Activated B cell treated with CpG ODN at 0.5 μM for 24 hours (primary cell): ENCODE data around the gene SYT15. TPM values are rescaled to one million over a fixed set of nuclear protein-coding genes. Genes with fewer than 3 reads are reported as not detected.

Experiments used
- ATAC-seq: fragments of 200-7000 bp; cut with Tn5 transposase; one replicate; pipeline ENCODE4 v1.10.0; 2021; ENCODE audit warnings: low read depth, mild to moderate bottlenecking, moderate library complexity
- CTCF ChIA-PET: fragments of 350-600 bp; sonication (Branson Sonifier 250); formaldehyde crosslinking; loops from one replicate; lab custom pipeline; 2021; ENCODE audit warnings: antibody characterized with exemption; lab: Charles Lee
- POLR2A ChIA-PET: fragments of 350-600 bp; sonication (Branson Sonifier 250); formaldehyde crosslinking; loops from one replicate; lab custom pipeline; 2021; ENCODE audit warnings: antibody characterized with exemption; lab: Charles Lee
- DNase-seq: peaks from one replicate; pipeline ENCODE4 v3.0.0; 2022
- H3K27ac Mint-ChIP-seq: one replicate; pipeline ENCODE4 v1.8.0; 2020; ENCODE audit warnings: mixed read lengths
- H3K27me3 Mint-ChIP-seq: one replicate; pipeline ENCODE4 v1.8.0; 2021; ENCODE audit warnings: mixed read lengths
- H3K36me3 Mint-ChIP-seq: one replicate; pipeline ENCODE4 v1.8.0; 2021; ENCODE audit warnings: low read depth, mixed read lengths
- H3K4me1 Mint-ChIP-seq: one replicate; pipeline ENCODE4 v1.8.0; 2021; ENCODE audit warnings: mixed read lengths
- H3K4me3 Mint-ChIP-seq: one replicate; pipeline ENCODE4 v1.8.0; 2020; ENCODE audit warnings: mild to moderate bottlenecking, mixed read lengths
- H3K9me3 Mint-ChIP-seq: one replicate; pipeline ENCODE4 v1.8.0; 2020; ENCODE audit warnings: mixed read lengths
- CTCF ChIP-seq: fragments of 200-600 bp; IDR thresholded peaks from one replicate; pipeline ENCODE4 v1.8.0; 2022; ENCODE audit warnings: antibody characterized with exemption, mild to moderate bottlenecking
- intact Hi-C: fragments of 100-400 bp; cut with micrococcal nuclease; formaldehyde crosslinking; loops from one replicate; pipeline ENCODE4 v1.15.1; 2024
- total RNA-seq: library from RNA; stranded (reverse); gene quantifications from 2 replicates; pipeline ENCODE4 v1.2.3, GENCODE V29; 2022

Gene SYT15
- total RNA-seq, 1 donor from 2014 or later, result 1.1 TPM

DNA sequence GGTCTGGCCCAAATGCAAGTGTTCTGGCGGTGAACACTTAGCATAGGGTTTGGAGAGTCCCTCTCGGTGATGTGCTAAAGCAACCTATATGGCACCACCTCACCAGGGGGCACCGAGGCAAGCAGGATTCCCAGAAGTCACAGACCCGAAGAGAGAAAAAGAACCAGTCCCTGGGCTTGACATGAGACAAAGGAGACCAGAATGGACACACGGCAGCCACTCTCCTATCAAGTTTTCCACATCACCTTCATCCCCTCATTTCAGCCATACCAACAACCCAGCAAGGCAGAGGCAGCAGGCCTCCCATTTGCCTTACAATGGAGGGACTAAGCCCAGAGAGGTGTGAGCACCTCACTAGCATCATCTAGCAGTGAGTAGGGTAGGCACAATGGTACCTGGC is 42.1 kb upstream of the SYT15 start:
- DNase-seq (no peak), ATAC-seq (no peak)
- Mint-ChIP-seq H3K9me3 (no peaks in the 10 kb centered on the region), H3K4me3 (no peak overlapping the region), H3K4me1 (no peaks in the 10 kb centered on the region), H3K27ac (no peak overlapping the region), H3K36me3 (no peaks in the 10 kb centered on the region), H3K27me3 (peaks cover 31% of the 10 kb centered on the region)
- ChIA-PET POLR2A (no interaction called here), CTCF (no interaction called here)
- intact Hi-C loops, result no loop called here
- TF ChIP-seq CTCF, result no peak

GRCh38 chr10:46537309-46537708 is 41.6 kb upstream of the SYT15 start:
- H3K27me3 Mint-ChIP-seq, result peaks cover 37% of the 10 kb centered on the region
- no peak overlapping the region for H3K27ac Mint-ChIP-seq
- H3K36me3 Mint-ChIP-seq, result no peaks in the 10 kb centered on the region
- no peaks in the 10 kb centered on the region for H3K4me1 Mint-ChIP-seq
- intact Hi-C loops, result no loop called here
- no peak for TF ChIP-seq CTCF
- ATAC-seq (no peak), DNase-seq (no peak)
- CTCF ChIA-PET, result no interaction called here
- POLR2A ChIA-PET, result no interaction called here
- H3K9me3 Mint-ChIP-seq, result no peaks in the 10 kb centered on the region
- H3K4me3 Mint-ChIP-seq, result no peak overlapping the region

- H3K4me3 Mint-ChIP-seq, result no peak overlapping the region
- no peak for ATAC-seq
- DNase-seq, result no peak
- H3K4me1 Mint-ChIP-seq, result no peaks in the 10 kb centered on the region
- no peaks in the 10 kb centered on the region for H3K36me3 Mint-ChIP-seq
- no peaks in the 10 kb centered on the region for H3K9me3 Mint-ChIP-seq
- CTCF ChIA-PET, result no interaction called here
- peaks cover 45% of the 10 kb centered on the region for H3K27me3 Mint-ChIP-seq
- no peak for TF ChIP-seq CTCF
- intact Hi-C loops, result no loop called here
- POLR2A ChIA-PET, result no interaction called here
- no peak overlapping the region for H3K27ac Mint-ChIP-seq
Measured at GRCh38 chr10:46538155-46538554, 40.8 kb upstream of the SYT15 start.

- CTCF ChIA-PET, result no interaction called here
- H3K27me3 Mint-ChIP-seq, result peaks cover 51% of the 10 kb centered on the region
Measured at GRCh38 chr10:46538717-46539426, 40.1 kb upstream of the SYT15 start.

More at GRCh38 chr10:46538717-46539426, 40.1 kb upstream of the SYT15 start:
- Mint-ChIP-seq H3K4me1 (no peaks in the 10 kb centered on the region), H3K4me3 (no peak overlapping the region), H3K36me3 (no peaks in the 10 kb centered on the region), H3K27ac (no peak overlapping the region), H3K9me3 (no peaks in the 10 kb centered on the region)
- ATAC-seq (no peak), DNase-seq (no peak)
- no peak for TF ChIP-seq CTCF
- POLR2A ChIA-PET, result no interaction called here
- intact Hi-C loops, result no loop called here
